Left forelimb (tissue), 1 donor: ENCODE results near the gene MAGEA2.
"Not testable (repeated sequence)": the region's sequence is repeated elsewhere in the genome, so short reads cannot be mapped to it uniquely, and the experiment has no call there.

Experiments
- DNase-seq: peaks from one replicate; pipeline ENCODE4 v3.0.0-alpha.2; 2018; ENCODE audit warnings: low spot score

Gene MAGEA2, protein sequence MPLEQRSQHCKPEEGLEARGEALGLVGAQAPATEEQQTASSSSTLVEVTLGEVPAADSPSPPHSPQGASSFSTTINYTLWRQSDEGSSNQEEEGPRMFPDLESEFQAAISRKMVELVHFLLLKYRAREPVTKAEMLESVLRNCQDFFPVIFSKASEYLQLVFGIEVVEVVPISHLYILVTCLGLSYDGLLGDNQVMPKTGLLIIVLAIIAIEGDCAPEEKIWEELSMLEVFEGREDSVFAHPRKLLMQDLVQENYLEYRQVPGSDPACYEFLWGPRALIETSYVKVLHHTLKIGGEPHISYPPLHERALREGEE

DNA sequence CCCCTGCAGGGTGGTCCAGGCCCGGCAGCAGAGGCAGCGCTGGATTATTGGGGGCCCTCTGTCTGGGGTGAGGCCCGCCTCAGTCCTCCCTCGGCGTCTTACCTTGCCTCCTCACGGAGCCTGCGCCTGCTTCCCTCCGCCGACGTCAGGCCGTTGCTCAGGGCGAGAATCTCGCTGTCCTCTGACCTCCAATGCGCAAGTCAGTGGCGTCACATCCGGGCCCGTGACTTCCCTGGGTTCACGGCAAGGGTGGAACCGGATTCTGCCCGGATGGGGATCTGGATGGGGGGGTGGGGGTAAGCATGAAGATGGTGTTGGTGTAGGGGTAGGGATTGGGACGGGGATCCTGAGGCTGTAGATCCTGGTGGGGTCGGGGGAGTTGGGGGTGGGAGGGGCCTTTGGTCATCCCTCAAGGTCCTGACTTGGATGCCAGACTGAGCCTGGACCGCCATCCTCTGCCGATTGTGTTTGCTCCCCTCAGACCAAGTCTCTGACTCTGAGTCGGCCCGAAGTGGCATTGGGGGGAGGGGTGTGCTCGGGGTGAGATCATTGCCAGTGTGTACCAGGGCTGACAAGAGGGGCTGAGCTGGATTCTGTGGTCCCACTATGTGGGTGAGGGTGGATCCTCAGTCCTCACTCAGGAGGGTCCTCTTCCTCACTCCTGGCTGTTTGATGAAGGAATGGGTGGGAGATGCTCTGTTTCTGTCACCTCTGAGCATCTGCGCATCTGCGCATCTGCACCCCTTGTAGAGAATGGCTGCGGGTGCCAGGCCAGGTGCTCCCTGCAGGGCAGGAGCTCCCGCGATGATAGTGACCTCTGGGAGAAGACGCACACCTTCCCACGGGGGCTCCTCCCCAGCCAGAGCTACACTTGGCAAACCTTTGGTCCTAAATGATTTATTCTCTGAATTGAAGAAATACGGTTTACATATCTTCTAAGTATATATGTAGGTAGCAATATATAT lies at the start of gene MAGEA2:
TSS of gene MAGEA2 (minus strand) at position 157 of the 965 bp plus-strand sequence. CDS start 2,479 bp downstream, outside the sequence.
- not testable (repeated sequence) for DNase-seq

DNA sequence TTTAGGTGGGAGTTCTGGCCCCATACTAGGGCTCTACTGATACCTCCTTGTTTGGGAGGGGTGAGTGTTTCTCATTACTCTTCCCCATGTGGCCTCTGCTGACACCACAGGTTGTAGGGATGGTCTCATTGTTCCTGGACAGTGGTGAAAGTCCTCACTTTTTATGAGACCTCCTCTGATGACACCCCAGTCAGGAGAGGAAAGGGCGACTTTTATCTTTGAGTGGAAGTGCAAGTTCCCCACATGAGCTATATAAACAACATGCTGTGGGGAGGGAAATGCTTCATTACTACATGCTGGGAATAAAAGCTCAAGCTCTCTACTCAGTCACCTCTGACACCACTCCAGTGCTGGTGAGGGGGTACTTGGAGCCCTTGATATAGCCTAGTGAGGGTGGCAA lies 45.3 kb upstream of the MAGEA2 start:
- no peak for DNase-seq

DNA sequence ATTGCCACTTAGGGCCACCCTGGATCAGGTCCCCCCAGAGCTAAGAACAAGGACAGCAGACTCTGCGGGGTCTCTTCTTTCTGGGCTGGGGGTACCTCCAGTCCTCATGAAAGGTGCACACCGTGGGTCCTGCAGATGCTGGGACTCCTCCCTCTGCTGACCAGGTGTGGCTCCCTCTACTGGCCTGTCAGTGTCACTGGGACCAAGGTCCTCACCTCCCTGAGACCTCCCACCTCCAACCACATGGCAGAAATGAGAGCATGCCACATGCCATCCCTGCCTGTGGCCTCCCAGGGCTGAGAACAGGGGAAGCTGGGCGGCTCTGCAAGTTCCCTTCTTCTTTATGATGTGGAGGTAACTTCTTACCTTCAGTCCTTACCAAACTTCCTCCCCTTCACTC lies 33.4 kb upstream of the MAGEA2 start:
- DNase-seq = not testable (repeated sequence)

DNA sequence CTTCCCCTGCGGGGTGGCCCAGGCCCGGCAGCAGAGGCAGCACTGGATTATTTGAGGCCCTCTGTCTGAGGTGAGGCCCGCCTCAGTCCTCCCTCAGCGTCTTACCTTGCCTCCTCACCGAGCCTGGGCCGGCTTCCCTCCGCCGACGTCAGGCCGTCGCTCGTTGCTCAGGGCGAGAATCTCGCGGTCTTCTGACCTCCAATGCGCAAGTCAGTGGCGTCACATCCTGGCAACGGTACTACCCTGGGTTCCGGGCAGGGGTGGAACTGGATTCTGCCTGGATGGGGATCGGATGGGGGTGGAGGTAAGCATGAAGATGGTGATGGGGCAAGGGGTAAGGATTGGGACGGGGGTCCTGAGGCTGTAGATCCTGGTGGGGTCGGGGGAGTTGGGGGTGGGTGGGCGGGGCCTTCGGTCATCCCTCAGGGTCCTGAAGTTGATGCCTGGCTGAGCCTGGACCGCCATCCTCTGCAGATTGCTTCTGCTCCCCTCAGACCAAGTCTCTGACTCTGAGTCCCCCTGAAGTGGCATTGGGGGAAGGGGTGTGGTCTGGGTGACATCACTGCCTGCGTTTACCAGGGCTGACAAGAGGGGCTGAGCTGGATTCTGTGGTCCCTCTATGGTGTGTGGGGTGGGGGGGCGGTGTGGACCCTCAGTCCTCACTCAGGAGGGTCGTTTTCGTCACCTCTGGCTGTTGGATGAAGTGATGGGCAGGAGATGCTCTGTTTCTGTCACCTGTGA lies 16.1 kb upstream of the MAGEA2 start, which contains the start of gene MAGEA6:
TSS of gene MAGEA6 (minus strand) at position 141 of the 741 bp plus-strand sequence. CDS start 2,039 bp downstream, outside the sequence.
- DNase-seq = not testable (repeated sequence)

DNA sequence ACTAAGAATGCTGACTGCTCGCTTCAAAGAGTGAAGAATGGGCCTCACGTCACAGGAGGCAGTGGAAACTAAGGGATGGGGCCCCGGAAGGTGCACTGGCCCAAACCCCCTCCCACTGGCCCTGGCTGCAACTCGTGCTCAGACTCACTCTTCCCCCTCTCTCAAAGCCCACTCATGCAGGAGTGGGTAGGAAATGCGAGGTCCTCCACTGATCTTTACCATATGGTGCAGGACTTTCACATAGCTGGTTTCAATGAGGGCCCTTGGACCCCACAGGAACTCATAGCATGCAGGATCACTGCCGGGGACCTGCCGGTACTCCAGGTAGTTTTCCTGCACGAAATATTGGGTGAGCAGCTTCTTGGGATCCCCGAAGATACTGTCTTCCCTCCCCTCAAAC lies 12.9 kb upstream of the MAGEA2 start:
- not testable (repeated sequence) for DNase-seq

DNA sequence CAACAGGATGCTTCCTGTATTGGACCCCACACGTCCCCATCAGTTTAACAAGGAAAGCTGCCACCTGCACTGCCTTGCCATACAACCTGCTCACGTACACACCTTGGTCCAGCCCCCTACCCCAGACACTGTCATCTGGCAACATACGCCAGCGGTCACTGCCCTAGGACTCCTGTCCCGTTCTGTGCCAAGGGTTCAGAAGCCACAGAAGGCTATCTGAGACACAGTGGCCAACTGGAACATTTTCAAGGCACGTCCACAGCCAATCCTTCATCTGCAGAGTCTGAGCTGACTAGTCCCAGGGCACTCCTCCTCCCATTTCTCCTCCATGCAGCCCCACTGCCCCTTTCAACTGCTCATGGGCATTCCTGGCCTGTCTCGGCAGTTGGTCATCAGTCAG lies 7.9 kb upstream of the MAGEA2 start:
- not testable (repeated sequence) for DNase-seq

DNA sequence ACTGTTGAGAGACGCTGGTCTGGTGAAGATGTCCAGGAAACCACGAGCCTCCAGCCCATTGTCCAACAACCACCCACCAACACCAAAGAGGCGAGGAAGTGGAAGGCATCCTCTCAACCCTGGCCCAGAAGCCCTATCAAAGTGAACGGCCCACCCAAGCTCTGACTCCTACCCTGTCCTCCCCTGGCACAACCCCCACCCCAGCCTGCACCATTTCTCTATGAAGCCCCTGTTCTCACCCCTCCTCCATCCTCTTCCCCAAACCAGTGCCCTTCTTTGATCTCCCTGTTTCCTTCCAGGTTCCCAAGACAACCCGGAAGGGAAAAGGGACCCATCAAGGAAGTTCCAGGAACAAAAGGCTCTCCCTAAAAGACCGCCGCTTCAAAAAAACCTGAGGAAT lies 5.9 kb upstream of the MAGEA2 start:
- not testable (repeated sequence) for DNase-seq

DNA sequence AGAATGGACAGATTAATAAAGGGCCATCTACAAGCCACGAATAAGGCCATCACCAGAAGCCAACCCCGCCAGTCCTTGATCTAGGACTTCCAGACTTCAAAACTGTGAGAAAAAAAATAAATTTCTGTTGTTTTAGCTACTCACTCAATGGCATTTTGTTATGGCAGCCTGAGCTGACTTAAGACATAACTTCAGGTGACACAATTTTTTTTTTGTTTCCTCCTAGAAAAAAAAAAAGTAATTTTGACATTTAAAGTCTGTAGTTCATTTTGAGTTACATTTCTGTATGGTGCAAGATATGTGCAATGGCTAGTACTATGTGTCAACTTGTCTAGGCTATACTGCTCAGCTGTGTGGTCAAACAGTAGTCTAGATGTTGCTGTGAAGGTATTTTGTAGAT lies 5.3 kb upstream of the MAGEA2 start, which contains the start of gene CSAG3:
TSS of gene CSAG3 (plus strand) at position 301 of the 400 bp plus-strand sequence.
- DNase-seq = not testable (repeated sequence)

DNA sequence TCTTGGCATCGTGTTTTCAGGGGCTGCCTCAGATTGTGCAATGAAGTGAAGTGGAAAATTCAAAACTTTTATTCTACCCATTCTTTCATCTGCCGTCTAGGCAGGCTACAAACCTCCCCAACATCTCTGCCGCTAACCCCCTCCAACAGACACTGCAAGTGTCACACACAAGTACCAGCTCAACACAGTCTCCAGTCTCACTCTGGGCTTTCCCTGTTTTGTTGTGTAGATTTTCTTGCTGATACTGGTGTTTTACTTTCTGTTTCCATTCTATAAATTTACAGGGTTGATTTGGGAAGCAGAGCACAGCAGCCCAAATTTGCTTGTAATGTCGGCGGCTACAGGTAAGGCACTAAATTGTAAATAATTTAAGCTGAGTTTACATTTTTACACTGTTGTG lies 1.2 kb upstream of the MAGEA2 start:
- not testable (repeated sequence) for DNase-seq

DNA sequence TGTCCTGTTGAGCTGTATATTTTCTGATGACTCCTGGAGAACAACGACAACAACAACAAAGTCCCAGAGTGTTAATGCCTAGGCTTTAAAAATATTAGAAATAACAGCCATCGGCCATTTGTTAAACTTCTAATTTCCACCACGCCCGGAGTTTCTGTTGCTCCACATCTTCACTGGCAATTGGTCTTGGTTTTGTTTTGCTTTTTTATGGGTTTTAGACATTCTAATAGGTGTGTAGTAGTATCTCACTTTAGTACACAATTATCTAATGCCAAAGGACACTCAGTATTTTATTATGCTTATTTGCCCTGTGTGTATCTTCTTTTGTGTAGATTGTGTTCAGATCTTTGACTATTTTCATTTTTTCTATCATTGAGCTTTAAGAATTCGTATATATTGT lies 15.1 kb downstream of the MAGEA2 start:
- DNase-seq = no peak

DNA sequence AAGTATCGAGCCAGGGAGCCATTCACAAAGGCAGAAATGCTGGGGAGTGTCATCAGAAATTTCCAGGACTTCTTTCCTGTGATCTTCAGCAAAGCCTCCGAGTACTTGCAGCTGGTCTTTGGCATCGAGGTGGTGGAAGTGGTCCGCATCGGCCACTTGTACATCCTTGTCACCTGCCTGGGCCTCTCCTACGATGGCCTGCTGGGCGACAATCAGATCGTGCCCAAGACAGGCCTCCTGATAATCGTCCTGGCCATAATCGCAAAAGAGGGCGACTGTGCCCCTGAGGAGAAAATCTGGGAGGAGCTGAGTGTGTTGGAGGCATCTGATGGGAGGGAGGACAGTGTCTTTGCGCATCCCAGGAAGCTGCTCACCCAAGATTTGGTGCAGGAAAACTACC lies 17.1 kb downstream of the MAGEA2 start:
- DNase-seq = not testable (repeated sequence)

DNA sequence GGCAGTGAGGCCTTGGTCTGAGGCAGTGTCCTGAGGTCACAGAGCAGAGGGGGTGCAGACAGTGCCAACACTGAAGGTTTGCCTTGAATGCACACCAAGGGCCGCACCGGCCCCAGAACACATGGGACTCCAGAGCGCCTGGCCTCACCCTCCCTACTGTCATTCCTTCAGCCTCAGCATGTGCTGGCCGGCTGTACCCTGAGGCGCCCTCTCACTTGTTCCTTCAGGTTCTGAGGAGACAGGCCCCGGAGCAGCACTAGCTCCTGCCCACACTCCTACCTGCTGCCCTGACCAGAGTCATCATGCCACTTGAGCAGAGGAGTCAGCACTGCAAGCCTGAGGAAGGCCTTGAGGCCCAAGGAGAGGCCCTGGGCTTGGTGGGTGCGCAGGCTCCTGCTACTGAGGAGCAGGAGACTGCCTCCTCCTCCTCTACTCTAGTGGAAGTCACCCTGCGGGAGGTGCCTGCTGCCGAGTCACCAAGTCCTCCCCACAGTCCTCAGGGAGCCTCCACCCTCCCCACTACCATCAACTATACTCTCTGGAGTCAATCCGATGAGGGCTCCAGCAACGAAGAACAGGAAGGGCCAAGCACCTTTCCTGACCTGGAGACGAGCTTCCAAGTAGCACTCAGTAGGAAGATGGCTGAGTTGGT lies 17.7 kb downstream of the MAGEA2 start:
- no peak for DNase-seq

DNA sequence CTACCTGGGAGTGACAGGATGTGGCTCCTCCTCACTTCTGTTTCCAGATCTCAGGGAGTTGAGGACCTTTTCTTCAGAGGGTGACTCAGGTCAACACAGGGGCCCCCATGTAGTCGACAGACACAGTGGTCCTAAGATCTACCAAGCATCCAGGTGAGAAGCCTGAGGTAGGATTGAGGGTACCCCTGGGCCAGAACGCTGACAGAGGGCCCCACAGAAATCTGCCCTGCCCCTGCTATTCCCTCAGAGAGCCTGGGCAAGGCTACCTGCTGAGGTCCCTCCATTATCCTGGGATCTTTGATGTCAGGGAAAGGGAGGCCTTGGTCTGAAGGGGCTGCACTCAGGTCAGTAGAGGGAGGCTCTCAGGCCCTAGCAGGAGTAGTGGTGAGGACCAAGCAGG lies 18.5 kb downstream of the MAGEA2 start:
- no peak for DNase-seq

DNA sequence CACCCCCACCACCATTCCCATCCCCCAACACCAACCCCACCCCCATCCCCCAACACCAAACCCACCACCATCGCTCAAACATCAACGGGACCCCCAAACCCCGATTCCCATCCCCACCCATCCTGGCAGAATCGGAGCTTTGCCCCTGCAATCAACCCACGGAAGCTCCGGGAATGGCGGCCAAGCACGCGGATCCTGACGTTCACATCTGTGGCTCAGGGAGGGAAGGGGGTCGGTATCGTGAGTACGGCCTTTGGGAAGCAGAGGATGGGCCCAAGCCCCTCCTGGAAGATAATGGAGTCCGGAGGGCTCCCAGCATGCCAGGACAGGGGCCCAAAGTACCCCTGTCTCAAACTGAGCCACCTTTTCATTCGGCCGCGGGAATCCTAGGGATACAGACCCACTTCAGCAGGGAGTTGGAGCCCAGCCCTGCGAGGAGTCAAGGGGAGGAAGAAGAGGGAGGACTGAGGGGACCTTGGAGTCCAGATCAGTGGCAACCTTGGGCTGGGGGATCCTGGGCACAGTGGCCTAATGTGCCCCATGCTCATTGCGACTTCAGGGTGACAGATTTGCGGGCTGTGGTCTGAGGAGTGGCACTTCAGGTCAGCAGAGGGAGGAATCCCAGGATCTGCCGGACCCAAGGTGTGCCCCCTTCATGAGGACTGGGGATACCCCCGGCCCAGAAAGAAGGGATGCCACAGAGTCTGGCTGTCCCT lies 19.3 kb downstream of the MAGEA2 start:
- DNase-seq = not testable (repeated sequence)

DNA sequence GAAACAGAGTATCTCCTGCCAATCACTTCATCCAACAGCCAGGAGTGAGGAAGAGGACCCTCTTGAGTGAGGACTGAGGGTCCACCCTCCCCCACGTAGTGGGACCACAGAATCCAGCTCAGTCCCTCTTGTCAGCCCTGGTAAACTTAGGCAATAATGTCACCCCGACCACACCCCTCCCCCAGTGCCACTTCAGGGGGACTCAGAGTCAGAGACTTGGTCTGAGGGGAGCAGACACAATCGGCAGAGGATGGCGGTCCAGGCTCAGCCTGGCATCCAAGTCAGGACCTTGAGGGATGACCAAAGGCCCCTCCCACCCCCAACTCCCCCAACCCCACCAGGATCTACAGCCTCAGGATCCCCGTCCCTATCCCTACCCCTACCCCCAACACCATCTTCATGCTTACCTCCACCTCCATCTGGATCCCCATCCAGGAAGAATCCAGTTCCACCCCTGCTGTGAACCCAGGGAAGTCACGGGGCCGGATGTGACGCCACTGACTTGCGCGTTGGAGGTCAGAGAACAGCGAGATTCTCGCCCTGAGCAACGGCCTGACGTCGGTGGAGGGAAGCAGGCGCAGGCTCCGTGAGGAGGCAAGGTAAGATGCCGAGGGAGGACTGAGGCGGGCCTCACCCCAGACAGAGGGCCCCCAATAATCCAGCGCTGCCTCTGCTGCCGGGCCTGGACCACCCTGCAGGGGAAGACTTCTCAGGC lies 20.2 kb downstream of the MAGEA2 start, which contains the start of the genes CSAG1 and MAGEA12:
TSS of gene CSAG1 (minus strand) at position 461 of the 715 bp plus-strand sequence. CDS start 1,261 bp downstream, outside the sequence.
TSS of gene MAGEA12 (plus strand) at position 497 of the 715 bp plus-strand sequence. CDS start 2,405 bp downstream, outside the sequence.
- no peak for DNase-seq

DNA sequence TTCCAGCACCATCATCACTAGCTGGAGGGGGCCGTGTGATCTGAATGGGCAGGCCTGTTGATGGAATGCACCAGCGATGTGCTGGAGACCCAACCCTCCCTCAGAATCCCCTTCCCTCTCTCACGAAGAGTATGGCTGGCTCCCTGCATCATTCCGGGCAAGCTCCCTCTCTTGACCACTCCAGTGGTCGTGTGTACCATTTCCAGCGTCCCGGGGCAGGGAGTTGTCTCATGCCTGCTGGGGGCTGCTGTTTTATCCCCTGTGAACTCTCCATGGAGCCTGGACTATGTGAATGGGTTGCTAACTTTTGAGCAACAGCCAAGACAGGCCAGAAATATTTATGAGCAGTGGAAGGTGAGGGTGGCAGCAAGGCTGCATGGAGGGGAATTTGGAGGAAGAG lies 28.2 kb downstream of the MAGEA2 start:
- DNase-seq = no peak

DNA sequence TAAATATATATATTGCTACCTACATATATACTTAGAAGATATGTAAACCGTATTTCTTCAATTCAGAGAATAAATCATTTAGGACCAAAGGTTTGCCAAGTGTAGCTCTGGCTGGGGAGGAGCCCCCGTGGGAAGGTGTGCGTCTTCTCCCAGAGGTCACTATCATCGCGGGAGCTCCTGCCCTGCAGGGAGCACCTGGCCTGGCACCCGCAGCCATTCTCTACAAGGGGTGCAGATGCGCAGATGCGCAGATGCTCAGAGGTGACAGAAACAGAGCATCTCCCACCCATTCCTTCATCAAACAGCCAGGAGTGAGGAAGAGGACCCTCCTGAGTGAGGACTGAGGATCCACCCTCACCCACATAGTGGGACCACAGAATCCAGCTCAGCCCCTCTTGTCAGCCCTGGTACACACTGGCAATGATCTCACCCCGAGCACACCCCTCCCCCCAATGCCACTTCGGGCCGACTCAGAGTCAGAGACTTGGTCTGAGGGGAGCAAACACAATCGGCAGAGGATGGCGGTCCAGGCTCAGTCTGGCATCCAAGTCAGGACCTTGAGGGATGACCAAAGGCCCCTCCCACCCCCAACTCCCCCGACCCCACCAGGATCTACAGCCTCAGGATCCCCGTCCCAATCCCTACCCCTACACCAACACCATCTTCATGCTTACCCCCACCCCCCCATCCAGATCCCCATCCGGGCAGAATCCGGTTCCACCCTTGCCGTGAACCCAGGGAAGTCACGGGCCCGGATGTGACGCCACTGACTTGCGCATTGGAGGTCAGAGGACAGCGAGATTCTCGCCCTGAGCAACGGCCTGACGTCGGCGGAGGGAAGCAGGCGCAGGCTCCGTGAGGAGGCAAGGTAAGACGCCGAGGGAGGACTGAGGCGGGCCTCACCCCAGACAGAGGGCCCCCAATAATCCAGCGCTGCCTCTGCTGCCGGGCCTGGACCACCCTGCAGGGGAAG lies 39.5 kb downstream of the MAGEA2 start, which contains the start of gene MAGEA2B:
TSS of gene MAGEA2B (plus strand) at position 814 of the 973 bp plus-strand sequence. CDS start 2,479 bp downstream, outside the sequence.
- DNase-seq = not testable (repeated sequence)

DNA sequence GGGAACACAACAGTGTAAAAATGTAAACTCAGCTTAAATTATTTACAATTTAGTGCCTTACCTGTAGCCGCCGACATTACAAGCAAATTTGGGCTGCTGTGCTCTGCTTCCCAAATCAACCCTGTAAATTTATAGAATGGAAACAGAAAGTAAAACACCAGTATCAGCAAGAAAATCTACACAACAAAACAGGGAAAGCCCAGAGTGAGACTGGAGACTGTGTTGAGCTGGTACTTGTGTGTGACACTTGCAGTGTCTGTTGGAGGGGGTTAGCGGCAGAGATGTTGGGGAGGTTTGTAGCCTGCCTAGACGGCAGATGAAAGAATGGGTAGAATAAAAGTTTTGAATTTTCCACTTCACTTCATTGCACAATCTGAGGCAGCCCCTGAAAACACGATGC lies 40.4 kb downstream of the MAGEA2 start:
- DNase-seq = not testable (repeated sequence)
